Kidney (tissue), 14 donors: Measurements from ENCODE around the gene DAB1. TPM values are rescaled to one million over a fixed set of nuclear protein-coding genes. Genes with fewer than 3 reads are reported as not detected.
A peak's percentile ranks its signal among the peaks of the same experiment; 100 is the strongest.

Source experiments
- DNase-seq, 5 donors: peaks; one replicate each; pipeline ENCODE4 v3.0.0-alpha.2; 2013 to 2020
- FAIRE-seq: peaks from 2 replicates; lab custom pipeline; 2012; peaks lifted over from hg19 to GRCh38; lab: Jason Lieb, UNC
- H3K27ac ChIP-seq, 2 donors: one replicate each; pipeline ENCODE4 v1.7.0; 2013; ENCODE audit warnings: low read depth in 2 of 2, low read length in 2 of 2, inconsistent platforms in 1 of 2
- H3K27me3 ChIP-seq: one replicate; pipeline ENCODE4 v1.7.1; 2013; ENCODE audit warnings: low read length, inconsistent platforms; ENCODE audit not compliant: control insufficient read depth, insufficient read depth
- H3K36me3 ChIP-seq, 3 donors: one replicate each; pipeline versions ENCODE4 v1.7.0 to v1.7.1; 2013; ENCODE audit warnings: low read length in 3 of 3, control low read depth in 1 of 3, inconsistent platforms in 1 of 3; ENCODE audit not compliant: insufficient read depth in 3 of 3, control insufficient read depth in 2 of 3
- H3K4me1 ChIP-seq, 3 donors: one replicate each; pipeline versions ENCODE4 v1.7.0 to v1.7.1; 2013; ENCODE audit warnings: low read length in 3 of 3, inconsistent platforms in 1 of 3, low read depth in 1 of 3; ENCODE audit not compliant: control insufficient read depth in 2 of 3, insufficient read depth in 2 of 3
- H3K4me3 ChIP-seq, 3 donors: one replicate each; pipeline versions ENCODE4 v1.7.0 to v1.8.1; 2013; ENCODE audit warnings: low read length in 3 of 3, control low read depth in 1 of 3, inconsistent platforms in 1 of 3
- H3K9ac ChIP-seq, 3 donors: one replicate each; pipeline versions ENCODE4 v1.7.0 to v1.7.1; 2013; ENCODE audit warnings: low read length in 3 of 3, control low read depth in 1 of 3, inconsistent platforms in 1 of 3
- H3K9me3 ChIP-seq, 3 donors: one replicate each; pipeline versions ENCODE4 v1.7.0 to v1.7.1; 2013; ENCODE audit warnings: low read length in 3 of 3, control low read depth in 1 of 3, inconsistent platforms in 1 of 3; ENCODE audit not compliant: control insufficient read depth in 2 of 3, insufficient read depth in 1 of 3
- CTCF ChIP-seq: IDR thresholded peaks from 3 replicates; pipeline ENCODE4 v1.5.1; 2012; ENCODE audit warnings: mild to moderate bottlenecking, moderate library complexity, borderline replicate concordance; ENCODE audit not compliant: insufficient read depth; ENCODE audit errors: extremely low read depth
- intact Hi-C: fragments of 100-400 bp; cut with DNase I; formaldehyde crosslinking; loops from one replicate; pipeline ENCODE4 v1.11.1; 2022
- polyA plus RNA-seq: library from polyadenylated mRNA; stranded (reverse); fragments of 350-450 nt; fragmentation: Illumina TruSeq; extraction: RNeasy Lipid Tissue Mini Kit (QIAGEN cat#74804); gene quantifications from one replicate; pipeline ENCODE4 v1.2.3, GENCODE V29; 2014; ENCODE audit warnings: low read depth, low replicate concordance; ENCODE audit not compliant: insufficient read depth
- total RNA-seq: library from RNA; stranded (reverse); fragmentation: NEBNext Ultra II Directional; extraction: Animal tissue kit (Norgen Biotek cat#: 25700); gene quantifications from one replicate; pipeline ENCODE4 v1.2.1, GENCODE V29; 2021
- donor health status: control.
- donor health status: control.
- donor health status: control.
- donor health status: control.
- donor health status: control.
- donor health status: DM: yes; HTN: yes; CAD: no.
- donor health status: Normal renal cell carcinoma (clear cell type).

The DAB1 gene
- total and polyA plus RNA-seq, 2 donors from 2014 or later = 2.3 TPM; not detected in 1

- no peaks in the 10 kb centered on the region for H3K36me3 ChIP-seq
- H3K9me3 ChIP-seq = no peaks in the 10 kb centered on the region
- no peak overlapping the region for H3K4me3 ChIP-seq
- no peaks in the 10 kb centered on the region for H3K27me3 ChIP-seq
- no peaks in the 10 kb centered on the region for H3K4me1 ChIP-seq
- intact Hi-C loops = no loop called here
- no peak for TF ChIP-seq CTCF
- DNase-seq (no peak), FAIRE-seq (no peak)
- no peak overlapping the region for H3K27ac ChIP-seq
- H3K9ac ChIP-seq = no peak overlapping the region
Observed at GRCh38 chr1:57210881-57211280, 213.0 kb downstream of the DAB1 start.

DNA sequence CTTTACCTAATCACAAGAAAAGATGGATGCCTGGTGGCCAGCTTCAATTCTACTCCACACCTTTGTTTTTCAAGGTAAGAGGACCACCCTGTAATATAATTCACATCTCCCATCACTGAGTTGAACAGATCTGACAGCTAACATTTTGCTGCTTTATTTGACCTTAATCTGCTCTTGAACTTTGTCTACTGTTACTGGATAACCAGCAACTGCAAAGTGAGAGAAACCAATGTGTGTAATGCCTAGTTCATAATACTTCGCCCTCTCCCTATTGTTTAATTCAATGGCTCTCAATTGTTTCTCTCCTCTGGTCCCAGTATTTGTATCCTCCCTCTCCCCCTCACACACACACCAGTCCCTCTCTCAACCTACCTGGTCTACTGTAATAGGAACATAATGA lies 214.4 kb downstream of the DAB1 start:
- H3K27ac ChIP-seq = no peak overlapping the region
- H3K9ac ChIP-seq = no peak overlapping the region
- no peaks in the 10 kb centered on the region for H3K4me1 ChIP-seq
- H3K36me3 ChIP-seq = no peaks in the 10 kb centered on the region
- H3K9me3 ChIP-seq = no peaks in the 10 kb centered on the region
- intact Hi-C loops = no loop called here
- FAIRE-seq (no peak), DNase-seq (no peak)
- no peaks in the 10 kb centered on the region for H3K27me3 ChIP-seq
- no peak overlapping the region for H3K4me3 ChIP-seq
- no peak for TF ChIP-seq CTCF

DNA sequence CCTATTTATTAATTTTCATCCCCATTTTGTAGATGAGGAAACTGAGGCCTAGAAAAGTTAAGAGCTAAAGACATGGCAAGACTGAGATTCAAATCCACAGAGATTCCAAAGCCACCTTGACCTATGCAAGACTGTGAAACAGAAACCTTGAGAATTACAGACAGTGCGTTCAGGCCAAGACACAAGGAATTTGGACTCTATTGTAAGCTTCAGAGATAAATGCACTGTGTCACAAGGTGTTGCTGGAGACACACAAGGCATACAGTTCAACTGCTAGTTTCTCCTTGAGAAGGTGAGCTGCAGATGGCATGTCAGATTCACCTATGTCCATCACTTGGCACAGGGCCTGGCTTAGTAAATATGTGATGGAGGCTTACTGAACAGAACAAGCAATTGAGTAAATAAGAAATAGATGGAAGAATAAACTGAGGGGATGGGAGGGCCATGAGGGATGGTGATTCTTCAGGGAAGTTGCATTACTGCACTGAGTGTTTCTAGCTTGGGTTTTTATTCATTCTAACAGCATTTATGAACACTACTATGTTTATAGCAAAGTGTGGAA lies 215.0 kb downstream of the DAB1 start:
- Histone ChIP-seq H3K27me3 (no peaks in the 10 kb centered on the region), H3K9ac (no peak overlapping the region), H3K4me1 (no peaks in the 10 kb centered on the region), H3K4me3 (no peak overlapping the region), H3K36me3 (no peaks in the 10 kb centered on the region), H3K9me3 (no peaks in the 10 kb centered on the region), H3K27ac (no peak overlapping the region)
- intact Hi-C loops = no loop called here
- no peak for TF ChIP-seq CTCF
- DNase-seq (no peak), FAIRE-seq (no peak)

DNA sequence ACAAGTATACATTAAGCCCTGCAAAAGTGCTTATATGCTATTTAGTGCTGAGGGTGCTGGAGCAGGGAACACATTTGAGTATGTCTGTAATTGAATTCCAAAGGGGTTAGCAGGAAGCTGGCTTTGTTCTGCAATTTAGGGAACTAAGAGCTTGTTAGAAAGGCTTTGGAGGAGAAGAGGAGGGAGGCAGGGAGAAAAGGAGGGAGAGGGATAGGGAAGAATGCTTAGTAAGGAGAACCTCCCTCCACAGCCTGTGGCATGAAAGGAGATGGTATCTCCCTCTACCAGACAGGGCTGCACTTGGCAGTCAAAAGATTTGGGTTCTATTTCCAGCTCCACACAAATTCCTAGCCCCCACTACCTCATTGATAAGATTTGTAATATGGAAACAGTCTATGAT lies 217.8 kb downstream of the DAB1 start:
- H3K4me1 ChIP-seq = no peaks in the 10 kb centered on the region
- H3K27me3 ChIP-seq = no peaks in the 10 kb centered on the region
- no peaks in the 10 kb centered on the region for H3K36me3 ChIP-seq
- H3K27ac ChIP-seq = no peak overlapping the region
- no peak overlapping the region for H3K9ac ChIP-seq
- H3K9me3 ChIP-seq = no peaks in the 10 kb centered on the region
- FAIRE-seq = no peak
- H3K4me3 ChIP-seq = no peak overlapping the region
- DNase-seq = peak in 1 of 5 donors; percentile 26
- no peak for TF ChIP-seq CTCF
- intact Hi-C loops = no loop called here
